A673 (cell line): ENCODE data around the gene ZBTB22. TPM values are rescaled to one million over a fixed set of nuclear protein-coding genes. Genes with fewer than 3 reads are reported as not detected.

Source experiments
- BruUV-seq: library from RNA; stranded (reverse); fragments of 400-500 nt; replicated peaks from 2 replicates; lab custom pipeline; 2021; lab: Mats Ljungman, UMichigan
- CTCF ChIA-PET: fragments of 300-600 bp; sonication (Branson Sonifier 250); formaldehyde crosslinking; loops from one replicate; lab custom pipeline; 2022; ENCODE audit warnings: antibody characterized with exemption; lab: Charles Lee
- POLR2A ChIA-PET: fragments of 300-600 bp; sonication (Branson Sonifier 250); formaldehyde crosslinking; loops from one replicate; lab custom pipeline; 2022; ENCODE audit warnings: antibody characterized with exemption; ENCODE audit not compliant: low non-redundant PET; lab: Charles Lee
- DNase-seq: peaks from one replicate; pipeline ENCODE4 v3.0.0-alpha.2; 2015; ENCODE audit warnings: low spot score
- H3K27ac ChIP-seq: fragments of 200-600 bp; sonication (generic); 2 replicates; pipeline ENCODE4 v1.5.1; 2016; ENCODE audit warnings: mixed run types, low read depth, mild to moderate bottlenecking, mixed read lengths, antibody characterized with exemption, low read length; ENCODE audit not compliant: poor library complexity, severe bottlenecking
- H3K27me3 ChIP-seq: fragments of 200-600 bp; sonication (generic); replicated peaks from 2 replicates; pipeline ENCODE4 v1.6.1; 2017; ENCODE audit warnings: mixed run types, low read depth, mild to moderate bottlenecking, mixed read lengths, antibody characterized with exemption, low read length; ENCODE audit not compliant: insufficient read depth, poor library complexity
- H3K36me3 ChIP-seq: fragments of 200-600 bp; sonication (generic); 2 replicates; pipeline ENCODE4 v1.6.1; 2016; ENCODE audit warnings: mixed run types, mild to moderate bottlenecking, mixed read lengths, antibody characterized with exemption, low read length; ENCODE audit not compliant: insufficient read depth, poor library complexity, severe bottlenecking
- H3K4me1 ChIP-seq: fragments of 200-600 bp; sonication (generic); 2 replicates; pipeline ENCODE4 v1.6.1; 2017; ENCODE audit warnings: mixed run types, mild to moderate bottlenecking, mixed read lengths, antibody characterized with exemption, low read length; ENCODE audit not compliant: insufficient read depth, poor library complexity, severe bottlenecking
- H3K4me3 ChIP-seq: fragments of 200-600 bp; sonication (generic); 2 replicates; pipeline ENCODE4 v1.5.1; 2016; ENCODE audit warnings: low read depth, mixed run types, mild to moderate bottlenecking, mixed read lengths, low read length; ENCODE audit not compliant: poor library complexity, severe bottlenecking
- H3K9me3 ChIP-seq: fragments of 200-600 bp; sonication (generic); 2 replicates; pipeline ENCODE4 v1.6.1; 2016; ENCODE audit warnings: mixed run types, low read depth, mild to moderate bottlenecking, mixed read lengths, antibody characterized with exemption, low read length; ENCODE audit not compliant: poor library complexity, severe bottlenecking
- EZH2 ChIP-seq: fragments of 200-600 bp; sonication (generic); IDR thresholded peaks from 2 replicates; pipeline ENCODE4 v1.6.1; 2017; ENCODE audit warnings: borderline replicate concordance, low read depth, mild to moderate bottlenecking, mixed read lengths, antibody characterized with exemption, low read length; ENCODE audit not compliant: poor library complexity, severe bottlenecking
- intact Hi-C: fragments of 100-400 bp; cut with micrococcal nuclease; formaldehyde crosslinking; loops from one replicate; pipeline ENCODE4 v1.10.0; 2022; ENCODE audit not compliant: unreplicated experiment
- total RNA-seq: library from RNA; stranded (reverse); gene quantifications from 2 replicates; pipeline ENCODE4 v1.2.3, GENCODE V29; 2021
- TF ChIP-seq, protein P1 (sequence below): fragments of 300-800, 200-600 bp; sonication (generic); conservative IDR thresholded peaks from 2 replicates; pipeline ENCODE4 v1.5.1; 2017; ENCODE audit warnings: low read depth, mild to moderate bottlenecking, antibody characterized with exemption, low read length, moderate library complexity, mixed read lengths

ZBTB22 gene
- total RNA-seq, 1 experiment from 2014 or later = 11.3 TPM

GRCh38 chr6:33295621-33296369, 21.7 kb downstream of the ZBTB22 start:
- CTCF ChIA-PET = no interaction called here

GRCh38 chr6:33294086-33294823, 23.3 kb downstream of the ZBTB22 start:
- no peak for TF ChIP-seq EZH2
- TF ChIP-seq, protein P1, sequence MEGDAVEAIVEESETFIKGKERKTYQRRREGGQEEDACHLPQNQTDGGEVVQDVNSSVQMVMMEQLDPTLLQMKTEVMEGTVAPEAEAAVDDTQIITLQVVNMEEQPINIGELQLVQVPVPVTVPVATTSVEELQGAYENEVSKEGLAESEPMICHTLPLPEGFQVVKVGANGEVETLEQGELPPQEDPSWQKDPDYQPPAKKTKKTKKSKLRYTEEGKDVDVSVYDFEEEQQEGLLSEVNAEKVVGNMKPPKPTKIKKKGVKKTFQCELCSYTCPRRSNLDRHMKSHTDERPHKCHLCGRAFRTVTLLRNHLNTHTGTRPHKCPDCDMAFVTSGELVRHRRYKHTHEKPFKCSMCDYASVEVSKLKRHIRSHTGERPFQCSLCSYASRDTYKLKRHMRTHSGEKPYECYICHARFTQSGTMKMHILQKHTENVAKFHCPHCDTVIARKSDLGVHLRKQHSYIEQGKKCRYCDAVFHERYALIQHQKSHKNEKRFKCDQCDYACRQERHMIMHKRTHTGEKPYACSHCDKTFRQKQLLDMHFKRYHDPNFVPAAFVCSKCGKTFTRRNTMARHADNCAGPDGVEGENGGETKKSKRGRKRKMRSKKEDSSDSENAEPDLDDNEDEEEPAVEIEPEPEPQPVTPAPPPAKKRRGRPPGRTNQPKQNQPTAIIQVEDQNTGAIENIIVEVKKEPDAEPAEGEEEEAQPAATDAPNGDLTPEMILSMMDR = no peak
- H3K36me3 ChIP-seq = peaks cover 20% of the 10 kb centered on the region
- H3K9me3 ChIP-seq = no peaks in the 10 kb centered on the region
- DNase-seq = no peak
- no TSS peak for BruUV-seq
- intact Hi-C loops = no loop called here
- no peaks in the 10 kb centered on the region for H3K27me3 ChIP-seq
- ChIA-PET CTCF (no interaction called here), POLR2A (no interaction called here)
- H3K4me3 ChIP-seq = no peak overlapping the region
- H3K27ac ChIP-seq = no peak overlapping the region
- peaks cover 15% of the 10 kb centered on the region for H3K4me1 ChIP-seq

More at GRCh38 chr6:33295621-33296369, 21.7 kb downstream of the ZBTB22 start:
- H3K4me3 ChIP-seq = no peak overlapping the region
- H3K27me3 ChIP-seq = no peaks in the 10 kb centered on the region
- peaks cover 7% of the 10 kb centered on the region for H3K4me1 ChIP-seq
- H3K9me3 ChIP-seq = no peaks in the 10 kb centered on the region
- DNase-seq = no peak
- POLR2A ChIA-PET = no interaction called here
- no peak overlapping the region for H3K27ac ChIP-seq
- intact Hi-C loops = loop anchor here (5.0 kb wide), 2 partner anchors 93 to 132 kb away; partner anchors contain the start of genes HSD17B8, RXRB and SLC39A7
- TF ChIP-seq EZH2 = no peak
- TF ChIP-seq, protein P1 = no peak
- H3K36me3 ChIP-seq = peaks cover 20% of the 10 kb centered on the region
- no TSS peak for BruUV-seq

DNA sequence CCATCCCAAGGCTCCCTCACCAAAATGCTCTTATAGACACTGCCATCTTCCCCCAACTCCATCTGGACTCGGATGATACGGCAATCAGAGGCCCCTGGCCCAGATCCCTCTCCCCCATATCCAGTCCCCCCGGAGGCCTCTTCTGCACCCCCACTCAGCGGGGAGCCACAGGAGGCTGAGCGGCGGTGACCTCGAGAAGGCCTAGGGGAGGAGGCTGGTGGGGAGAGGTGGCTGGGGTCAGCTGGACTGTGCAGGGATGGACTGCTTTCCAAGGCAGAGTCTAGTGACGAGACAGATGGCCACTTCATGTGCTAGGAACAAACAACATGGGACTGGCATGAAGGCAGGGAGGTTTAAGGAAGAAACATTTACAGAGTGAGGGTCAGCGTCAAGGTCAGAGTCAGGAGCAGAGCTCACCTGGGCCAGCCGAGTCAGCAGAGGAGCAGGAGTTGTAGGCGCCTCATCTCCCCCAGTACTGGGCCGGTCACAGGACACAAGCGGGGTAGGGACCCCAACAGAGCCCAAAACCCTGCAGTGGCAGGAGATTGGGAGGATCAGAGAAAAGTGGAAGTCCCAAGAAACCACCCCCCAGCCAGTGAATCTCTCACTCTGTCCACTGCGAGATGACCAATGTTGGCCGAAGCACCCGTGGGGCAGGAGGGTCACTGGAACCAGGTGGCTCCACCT, 24.4 kb downstream of the ZBTB22 start:
- BruUV-seq = no TSS peak
- CTCF ChIA-PET = no interaction called here
- POLR2A ChIA-PET = no interaction called here
- no peak for DNase-seq
- no peaks in the 10 kb centered on the region for H3K27me3 ChIP-seq
- peaks cover 20% of the 10 kb centered on the region for H3K36me3 ChIP-seq
- H3K4me3 ChIP-seq = no peak overlapping the region
- H3K9me3 ChIP-seq = no peaks in the 10 kb centered on the region
- intact Hi-C loops = no loop called here
- TF ChIP-seq EZH2 = no peak
- TF ChIP-seq, protein P1 = no peak
- no peak overlapping the region for H3K27ac ChIP-seq
- H3K4me1 ChIP-seq = peaks cover 19% of the 10 kb centered on the region
